GM19240 (cell line): ENCODE measurements around the gene VPS54.

Experiments used
- DNase-seq: peaks from one replicate; pipeline ENCODE4 v3.0.0; 2011; ENCODE audit warnings: low spot score; ENCODE audit not compliant: insufficient read length

VPS54 gene

DNA sequence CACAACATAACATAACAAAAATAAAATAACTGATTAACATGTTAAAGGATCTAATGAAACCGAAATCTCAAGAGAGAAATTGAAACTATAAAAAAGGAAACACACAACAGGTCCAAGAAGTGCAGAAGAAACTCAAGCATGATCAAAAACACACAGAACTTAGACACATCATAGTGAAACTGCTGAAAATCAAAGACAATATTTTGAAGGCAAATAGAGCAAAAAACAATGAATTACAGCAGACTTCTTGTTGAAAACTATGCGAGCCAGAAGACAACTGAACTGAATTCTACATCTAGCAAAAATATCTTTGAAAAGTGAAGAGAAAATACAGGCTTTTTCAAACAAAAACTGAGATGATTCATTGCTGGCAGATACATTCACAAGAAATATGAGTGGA, 116.2 kb downstream of the VPS54 start:
- no peak for DNase-seq

DNA sequence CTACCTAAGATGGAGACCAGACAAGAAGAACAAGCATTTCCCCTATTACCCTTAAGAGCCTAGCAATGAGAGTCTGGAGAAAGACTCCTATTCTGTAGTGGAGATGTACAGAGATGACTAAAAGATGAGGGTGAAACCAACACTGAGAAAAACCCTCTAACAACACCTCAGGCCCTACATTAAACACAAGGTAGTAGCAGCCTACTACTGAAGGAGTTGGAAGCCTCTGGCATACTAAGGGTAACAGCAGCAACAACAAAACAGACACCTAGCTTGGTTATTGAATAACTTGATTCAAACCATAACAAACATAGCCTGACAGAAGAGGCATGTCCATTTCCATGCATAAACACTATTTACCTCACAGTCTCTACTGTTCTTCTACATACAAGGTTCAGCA, 117.1 kb downstream of the VPS54 start:
- no peak for DNase-seq

DNA sequence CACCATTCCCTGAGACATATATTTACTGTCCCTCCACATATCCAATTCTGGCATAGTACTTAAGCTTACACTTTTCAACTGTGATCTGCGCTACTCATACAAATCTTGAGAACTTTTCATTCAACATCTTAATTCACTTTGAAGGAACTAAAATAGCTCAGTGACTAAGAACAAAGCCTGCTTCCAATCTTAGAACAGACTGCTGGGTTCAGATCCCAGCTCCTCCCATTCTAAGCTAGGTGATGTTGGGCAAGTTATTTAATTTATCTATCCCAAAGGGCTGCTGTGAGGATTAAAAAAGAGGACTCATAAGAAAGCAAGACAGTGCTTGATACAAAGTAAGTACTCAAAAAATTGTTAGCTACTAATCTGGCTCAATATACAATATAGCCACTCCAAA, 119.6 kb downstream of the VPS54 start:
- no peak for DNase-seq

DNA sequence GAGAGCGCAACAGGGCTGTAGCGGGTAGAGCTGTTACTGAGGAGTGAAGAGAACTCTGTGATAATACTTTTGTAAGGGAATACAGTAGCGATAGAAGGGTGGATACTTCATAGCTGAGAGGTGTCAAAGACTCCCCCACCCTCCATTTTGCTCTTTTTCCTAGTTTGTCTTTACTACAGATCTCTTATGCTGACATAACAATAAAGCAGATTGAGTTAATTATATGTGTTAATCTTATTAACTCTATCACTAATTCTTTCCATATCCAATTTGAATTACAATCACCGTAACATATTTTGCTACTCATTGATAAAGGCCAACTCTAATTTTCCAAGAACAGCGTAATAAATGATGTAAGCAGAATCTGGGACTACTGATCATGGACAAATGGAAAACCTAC, 120.4 kb downstream of the VPS54 start:
- DNase-seq = no peak

DNA sequence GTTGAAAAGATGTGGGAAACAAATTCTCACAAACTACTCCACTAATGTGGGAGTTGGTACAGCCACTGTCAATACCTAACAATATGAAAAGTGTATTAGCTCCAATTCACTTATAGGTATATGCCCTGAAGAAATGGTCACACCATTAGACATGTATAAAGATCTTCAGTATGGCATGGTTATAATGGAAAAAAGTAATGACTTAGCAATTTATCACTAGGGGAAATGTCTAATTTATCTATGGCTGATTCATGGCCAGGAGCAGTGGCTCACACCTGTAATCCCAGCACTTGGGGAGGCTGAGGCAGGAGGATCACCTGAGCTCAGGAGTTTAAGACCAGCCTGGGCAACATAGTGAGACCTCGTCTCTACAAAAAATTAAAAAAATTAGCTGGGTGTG, 125.1 kb downstream of the VPS54 start:
- DNase-seq = no peak

DNA sequence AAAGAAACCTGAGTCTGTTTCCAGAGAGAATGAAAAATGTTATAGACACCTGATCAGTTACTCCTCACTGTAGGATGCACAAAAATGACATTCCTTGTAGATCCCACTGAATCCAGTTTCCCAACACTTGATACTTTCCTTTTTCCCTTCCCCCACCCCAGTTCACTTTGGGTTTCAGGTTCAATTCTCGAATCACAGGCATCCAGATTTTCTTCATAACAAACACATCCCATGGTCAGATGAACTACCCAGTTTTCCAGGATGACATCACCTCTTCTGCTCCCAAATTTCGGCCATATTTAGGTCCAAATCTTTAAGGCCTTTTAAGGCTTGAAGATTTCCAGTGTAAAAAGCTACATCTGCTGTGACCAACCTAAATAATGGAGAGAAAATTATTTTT, 126.1 kb downstream of the VPS54 start:
- no peak for DNase-seq

DNA sequence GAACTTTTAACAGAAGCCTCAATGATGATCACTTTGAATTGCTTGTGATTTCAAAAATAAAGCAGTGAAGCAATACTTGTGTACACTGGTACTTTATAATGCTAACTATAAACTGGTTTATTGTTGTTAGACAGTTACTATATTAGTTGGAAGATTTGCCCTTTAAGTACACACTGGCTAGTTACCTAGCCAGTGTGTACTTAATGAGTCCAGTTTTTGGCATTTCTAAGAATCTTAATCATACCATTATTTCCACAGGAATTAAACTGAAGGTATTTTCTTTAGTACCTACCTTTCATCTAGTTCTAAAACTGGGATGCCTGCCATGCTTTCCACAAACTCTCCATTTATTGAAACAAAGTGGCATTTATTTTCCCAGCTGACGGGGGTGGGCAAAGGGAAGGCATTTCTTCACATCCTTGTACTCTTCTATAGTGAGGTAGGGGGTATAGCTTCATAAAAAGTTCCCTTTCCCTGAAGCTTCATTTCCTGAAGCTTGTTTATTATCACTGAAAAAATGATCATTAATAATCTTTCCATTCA, 127.7 kb downstream of the VPS54 start:
- no peak for DNase-seq

DNA sequence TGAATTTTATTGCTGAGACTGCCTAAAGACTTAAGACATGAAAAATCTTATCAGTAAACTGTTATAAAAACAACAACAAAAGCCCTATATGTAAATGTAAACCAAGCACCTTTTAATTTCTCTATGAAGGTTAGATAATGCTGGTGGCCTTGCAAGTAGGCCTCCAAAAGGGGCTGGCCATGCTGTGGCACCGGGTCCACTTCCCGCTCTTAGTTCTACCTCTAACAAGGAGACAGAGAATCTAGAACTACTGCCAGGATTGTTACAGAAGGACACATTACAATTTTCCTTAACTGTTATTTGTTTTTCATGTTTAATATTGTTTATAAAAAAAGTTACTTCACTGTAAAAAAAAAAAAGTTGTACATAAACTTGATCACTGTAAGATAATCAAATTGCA, 128.6 kb downstream of the VPS54 start:
- DNase-seq = no peak

DNA sequence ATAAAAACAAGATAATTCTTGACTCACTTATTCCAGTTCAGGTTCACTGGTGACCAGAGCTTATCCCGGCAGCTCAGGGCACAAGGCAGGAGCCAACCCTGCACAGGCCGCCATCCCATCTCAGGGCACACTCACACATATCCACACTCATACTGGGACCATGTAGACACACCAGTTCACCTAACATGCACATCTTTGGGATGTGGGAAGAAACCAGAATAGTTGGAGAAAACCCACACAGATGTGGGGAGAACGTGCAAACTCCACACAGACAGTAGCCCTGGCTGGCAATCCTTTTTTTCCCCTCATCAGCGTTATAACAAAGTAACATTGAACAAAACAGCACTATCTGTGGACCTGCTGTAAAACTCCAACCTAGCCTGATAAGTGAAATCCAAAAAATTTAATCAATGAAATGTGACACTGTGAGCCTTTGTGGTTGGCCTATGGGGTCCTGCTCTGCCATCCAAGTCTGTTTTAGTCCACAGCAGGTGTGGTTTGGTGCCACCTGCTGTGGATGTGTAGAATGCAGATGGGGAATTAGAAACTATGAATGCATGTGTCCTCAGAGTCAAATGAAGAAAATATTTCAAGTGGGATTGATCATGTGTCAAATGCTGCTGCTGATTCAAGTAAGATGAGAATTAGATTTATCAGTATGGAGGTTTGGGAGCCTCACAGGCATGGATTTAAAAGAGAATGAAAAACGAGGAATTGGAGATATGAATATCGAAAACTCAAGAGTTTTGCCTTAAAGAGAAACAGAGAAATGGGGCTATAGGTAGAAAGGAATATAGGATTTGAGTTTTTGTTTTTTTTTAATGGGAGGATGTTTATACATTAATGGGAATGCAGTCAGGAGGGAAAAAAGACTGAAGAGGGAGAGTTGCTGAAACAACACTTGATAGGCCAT, 130.5 kb downstream of the VPS54 start:
- peak; percentile 16 for DNase-seq

DNA sequence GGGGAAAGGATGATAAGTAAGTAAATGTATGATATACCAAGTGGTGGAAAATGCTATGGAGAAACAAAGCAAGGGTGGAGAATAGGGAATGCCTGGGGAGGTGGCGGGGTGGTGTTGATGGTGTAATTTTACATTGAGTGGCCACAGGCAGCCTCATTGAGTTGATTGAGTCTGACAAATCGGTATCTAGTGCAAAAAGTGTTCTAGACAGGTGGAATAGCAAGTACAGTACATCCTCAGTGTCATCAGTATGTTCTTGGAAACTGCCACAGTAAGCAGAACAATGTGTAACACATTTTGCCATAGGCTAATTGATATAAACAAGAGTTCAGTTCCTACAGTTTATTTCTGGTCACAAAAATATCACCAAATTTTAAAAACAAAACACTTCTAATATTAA, 131.2 kb downstream of the VPS54 start:
- DNase-seq = no peak

DNA sequence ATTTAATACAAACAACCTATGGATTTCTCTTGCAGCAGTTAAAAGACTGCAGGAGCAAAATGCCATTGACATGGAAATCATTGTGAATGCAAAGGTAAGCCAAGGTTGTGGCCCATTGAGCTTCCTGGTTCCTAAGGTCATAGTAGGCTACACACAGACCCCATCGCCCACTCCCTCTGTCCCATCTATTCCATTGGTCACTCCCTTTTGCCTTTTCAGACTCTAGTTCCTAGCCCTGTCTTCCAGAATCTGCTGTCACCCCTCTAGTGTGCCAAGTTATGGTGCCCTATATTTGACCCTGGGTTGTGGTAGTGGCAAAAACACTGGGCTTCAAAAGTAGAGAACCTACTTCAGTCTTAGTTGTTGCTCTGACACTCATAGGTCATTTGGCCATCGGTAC, 132.8 kb downstream of the VPS54 start:
- DNase-seq = no peak

DNA sequence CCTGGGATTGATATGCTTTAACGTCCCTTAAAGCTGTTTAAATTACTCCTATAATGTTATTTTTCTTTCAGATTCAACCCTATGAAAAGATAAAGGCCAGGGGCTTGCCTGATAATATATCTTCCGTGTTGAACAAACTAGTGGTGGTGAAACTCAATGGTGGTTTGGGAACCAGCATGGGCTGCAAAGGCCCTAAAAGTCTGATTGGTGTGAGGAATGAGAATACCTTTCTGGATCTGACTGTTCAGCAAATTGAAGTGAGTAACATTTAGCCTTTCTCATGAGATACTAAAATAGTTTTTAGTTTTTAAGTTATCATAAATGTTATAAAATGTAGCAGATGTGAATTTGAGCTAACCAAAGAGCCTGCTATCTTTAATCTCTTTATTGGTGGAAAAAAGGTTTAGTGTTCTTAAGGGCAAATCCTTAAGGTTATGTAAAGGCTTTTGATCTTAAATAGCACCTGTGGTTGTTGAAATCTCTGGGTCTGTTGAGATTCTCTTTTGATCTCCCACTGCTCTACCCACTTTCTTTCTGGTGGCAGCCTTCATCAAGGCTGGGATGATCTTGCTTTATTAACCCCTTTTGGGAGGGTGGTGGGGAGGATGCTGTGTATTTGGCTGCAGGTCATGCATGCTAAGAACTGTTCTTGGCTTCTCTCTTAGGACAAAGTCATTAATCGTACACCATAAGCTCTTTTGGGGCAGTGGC, 136.7 kb downstream of the VPS54 start:
- no peak for DNase-seq

DNA sequence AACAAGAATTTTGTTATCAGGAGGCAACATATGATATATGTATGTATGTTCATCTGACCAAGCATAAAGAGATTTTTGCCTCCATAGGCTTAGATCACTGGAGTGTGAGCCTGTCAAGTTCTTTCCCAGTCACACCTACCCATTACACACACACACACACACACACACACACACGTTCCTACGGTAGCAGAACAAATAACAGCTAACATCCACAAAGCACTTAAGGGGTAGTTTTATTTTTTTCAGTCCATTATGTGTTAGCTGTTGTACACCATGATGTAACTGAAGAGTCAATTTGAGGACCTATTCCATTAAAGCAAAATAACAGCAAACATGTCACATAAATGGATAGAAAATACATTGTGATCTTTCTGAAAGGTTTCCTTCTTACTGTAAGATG, 138.0 kb downstream of the VPS54 start:
- DNase-seq = no peak

DNA sequence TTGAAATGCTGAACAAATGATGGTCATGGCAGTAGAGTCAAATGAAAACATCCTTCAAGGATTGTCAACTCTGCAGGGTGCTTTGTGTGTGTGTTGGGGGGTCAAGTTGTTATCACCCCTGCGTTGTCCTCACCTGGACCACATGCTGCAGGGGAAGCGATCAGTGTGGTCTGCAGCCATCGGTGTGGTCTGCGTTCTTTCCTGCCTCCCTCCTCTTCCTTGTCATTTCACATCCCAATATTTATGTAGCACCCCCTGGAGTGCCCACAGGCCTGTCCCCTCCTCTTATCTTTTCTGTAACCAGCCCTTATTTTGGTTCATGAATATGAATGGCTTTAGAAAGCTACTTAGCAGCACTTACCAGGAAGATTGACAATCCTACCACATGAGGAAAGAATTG, 138.6 kb downstream of the VPS54 start:
- DNase-seq = no peak

DNA sequence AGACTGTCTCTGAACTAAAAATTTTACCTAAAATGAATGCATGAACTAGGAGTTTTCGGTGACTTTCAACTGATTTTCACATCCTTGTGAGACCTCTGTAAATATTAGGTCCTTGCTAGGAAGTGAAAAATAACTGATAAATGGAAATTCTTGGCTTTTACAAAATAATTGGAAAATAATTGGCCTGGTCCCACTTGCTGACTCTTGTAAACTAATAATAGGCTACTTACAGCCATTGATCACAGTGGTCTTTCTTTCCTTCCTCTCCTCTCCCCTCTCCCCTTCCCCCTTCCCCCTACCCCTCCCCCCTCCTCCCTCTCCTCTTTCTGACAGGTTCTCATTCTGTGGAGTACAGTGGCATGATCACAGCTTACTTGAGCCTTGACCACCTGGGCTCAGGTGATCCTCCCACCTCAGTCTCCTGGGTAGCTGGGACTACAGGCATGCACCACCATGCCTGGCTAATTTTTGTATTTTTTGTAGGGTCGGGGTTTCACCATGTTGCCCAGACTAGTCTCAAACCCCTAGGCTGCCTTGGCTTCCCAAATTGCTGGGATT, 139.3 kb downstream of the VPS54 start:
- no peak for DNase-seq

DNA sequence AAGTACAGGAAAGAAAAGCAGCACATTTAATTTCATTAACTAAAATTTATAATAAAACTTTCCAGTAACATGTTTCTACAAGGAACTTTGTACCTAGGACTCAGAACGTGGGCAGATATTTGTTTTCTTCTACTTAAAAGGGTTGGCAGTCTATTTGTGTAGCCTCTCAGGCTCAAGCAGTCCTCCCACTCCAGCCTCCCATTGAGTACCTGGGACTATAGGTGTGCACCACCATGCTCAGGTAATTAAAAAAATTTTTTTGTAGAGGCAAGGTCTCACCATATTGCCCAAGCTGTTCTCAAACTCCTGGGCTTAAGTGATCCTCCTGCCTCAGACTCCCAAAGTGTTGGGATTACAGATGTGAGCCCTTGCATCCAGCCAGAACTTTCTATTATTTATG, 140.7 kb downstream of the VPS54 start:
- no peak for DNase-seq

DNA sequence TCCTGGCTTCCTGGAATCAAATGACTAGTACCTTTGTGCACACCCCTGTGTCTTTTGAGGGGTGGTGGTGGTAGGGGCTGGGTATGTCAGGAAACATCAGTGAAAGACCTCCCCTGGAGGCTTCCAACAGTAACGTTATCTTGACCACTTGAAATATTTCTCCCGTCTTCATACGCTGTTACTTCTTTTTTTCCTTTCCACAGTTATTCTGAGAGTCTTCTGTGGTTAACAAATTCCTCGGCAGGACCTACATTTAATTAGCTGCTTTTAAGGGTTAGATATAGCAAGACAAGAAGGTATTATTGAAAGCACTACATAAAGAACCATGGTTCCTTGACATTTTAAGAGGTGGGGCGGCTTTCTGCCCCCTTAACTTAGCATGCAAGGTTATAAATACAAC, 142.9 kb downstream of the VPS54 start:
- no peak for DNase-seq

DNA sequence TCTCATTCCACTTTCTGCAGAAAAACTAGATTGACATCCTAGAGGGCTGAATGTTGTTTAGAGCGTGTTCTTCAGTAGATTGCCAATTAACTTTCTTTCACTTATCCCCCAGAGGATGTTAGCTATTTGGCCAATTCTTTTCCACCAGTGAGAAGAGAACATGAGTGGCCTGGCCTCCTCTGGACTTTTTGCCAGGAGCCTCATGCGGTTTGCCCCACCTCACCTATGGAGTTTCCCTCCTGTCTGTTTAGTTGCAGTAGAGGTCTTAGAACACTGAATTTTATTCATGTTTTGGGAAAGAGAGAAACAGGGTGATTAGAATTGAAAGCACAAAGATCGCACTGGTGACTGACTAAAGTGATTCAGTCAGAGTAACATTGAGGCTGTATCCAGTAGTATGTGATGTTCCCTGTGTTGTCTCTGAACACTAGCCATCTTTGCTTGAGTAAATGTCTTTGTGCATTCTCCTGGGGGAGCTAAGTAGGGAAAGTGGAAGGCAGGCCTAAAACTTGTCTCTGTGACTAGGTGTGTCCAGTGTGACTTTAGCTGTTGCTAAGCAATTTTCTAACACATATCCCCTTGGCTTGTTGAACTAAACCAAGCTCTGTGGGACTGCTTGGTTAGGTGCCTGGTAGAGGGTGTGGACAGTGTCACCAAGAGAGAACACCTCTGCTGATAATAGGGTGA, 143.5 kb downstream of the VPS54 start:
- DNase-seq = no peak

DNA sequence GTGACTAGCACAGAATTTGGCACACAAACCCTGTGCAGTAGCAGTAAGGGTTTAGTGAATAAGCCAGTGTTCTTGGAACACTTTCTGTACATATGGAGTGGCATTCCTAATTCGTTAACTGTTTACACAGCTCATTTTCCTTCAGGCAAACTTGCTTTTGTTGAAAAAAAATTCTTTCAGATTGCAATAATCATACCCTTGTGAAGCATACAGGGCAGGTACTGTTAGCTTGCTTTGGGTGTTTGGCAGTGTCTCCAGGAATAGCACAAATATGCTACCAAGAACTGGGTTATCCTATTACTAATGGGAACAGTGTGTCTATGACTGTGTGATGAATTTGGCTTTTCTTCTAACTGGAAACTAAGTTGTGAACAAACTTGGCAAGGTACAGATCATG, 144.1 kb downstream of the VPS54 start:
- DNase-seq = no peak

DNA sequence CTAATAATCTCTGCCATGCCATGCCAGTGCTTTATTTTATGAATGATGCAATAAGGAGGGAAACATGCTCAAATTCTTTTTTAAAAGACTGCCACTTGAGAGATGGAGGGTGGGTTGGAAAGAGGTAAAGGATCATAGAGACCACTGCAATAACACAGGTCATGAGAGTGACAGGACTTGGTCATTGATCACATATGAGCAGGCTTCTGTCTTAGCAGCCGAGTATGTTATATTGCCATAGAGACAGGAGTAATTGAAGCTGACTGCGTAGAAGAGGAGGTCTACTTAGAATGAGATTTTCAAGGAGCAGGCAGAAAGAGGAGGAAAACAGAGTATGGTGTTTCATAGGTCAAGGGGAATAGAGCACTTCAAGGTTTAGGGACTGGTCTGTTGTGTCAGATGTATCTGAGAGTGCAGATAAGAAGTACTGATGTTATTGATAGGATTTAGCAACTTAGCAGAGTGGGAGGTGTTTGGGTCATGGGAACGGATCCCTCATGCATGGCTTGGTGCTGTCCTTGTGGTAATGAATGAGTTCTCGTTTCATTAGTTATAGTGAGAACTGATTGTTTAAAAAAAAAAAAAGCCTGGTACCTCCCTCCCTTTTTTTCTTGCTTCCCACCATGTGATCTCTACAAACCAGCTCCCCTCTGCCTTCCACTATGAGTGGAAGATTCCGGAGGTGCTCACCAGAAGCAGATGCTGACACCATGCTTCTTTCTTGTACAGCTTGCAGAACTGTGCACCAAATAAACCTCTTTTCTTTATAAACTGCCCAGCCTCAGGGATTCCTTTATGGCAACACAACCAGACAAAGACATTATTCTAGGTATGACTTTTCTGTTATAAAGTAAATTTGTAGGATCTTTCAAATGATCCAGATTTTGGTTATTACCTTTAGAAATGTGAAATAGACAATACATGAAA, 144.8 kb downstream of the VPS54 start:
- DNase-seq = no peak
